ENCODE results near the gene CDKAL1. TPM values are rescaled to one million over a fixed set of nuclear protein-coding genes. Genes with fewer than 3 reads are reported as not detected.

Gene CDKAL1
- total RNA-seq, 1 donor from 2014 or later: 8.4 TPM

DNA sequence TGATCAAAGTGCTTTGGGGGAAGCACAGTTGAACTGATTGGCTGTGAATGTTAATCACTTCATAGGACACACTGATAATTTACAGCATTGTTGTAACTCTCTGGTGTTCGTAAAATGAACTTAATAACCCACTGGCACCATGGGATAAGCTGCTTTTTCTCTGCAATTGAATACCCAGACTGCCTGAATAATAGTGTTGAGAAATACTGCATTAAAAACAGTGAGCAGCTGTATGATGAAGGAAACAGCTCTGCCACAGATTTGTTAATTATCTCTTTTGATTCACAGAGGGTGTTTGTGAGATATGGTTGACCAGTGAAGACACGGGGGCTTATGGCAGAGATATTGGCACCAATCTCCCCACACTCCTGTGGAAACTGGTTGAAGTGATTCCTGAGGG lies 420.9 kb downstream of the CDKAL1 start:
- intact Hi-C loops (cut with DNase I): no loop called here

DNA sequence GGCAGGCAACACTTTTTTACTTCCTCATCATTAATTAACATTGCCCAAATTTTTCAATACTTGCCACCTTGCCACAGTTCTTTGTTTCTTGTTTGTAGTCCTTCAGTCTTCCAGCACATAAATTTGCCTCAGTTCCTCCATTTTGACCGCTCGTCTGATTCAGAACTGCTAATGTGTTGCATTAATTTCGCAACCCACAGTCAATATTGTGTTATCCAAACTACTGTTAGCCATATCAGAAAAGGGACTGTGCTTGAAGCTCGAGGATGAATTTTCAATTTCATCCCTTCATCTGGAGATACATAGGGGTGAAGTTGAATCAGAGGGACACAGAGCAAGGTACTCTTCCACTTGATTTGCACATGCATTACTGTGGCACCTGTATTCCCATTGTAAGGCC lies 421.5 kb downstream of the CDKAL1 start:
- DNase-seq (ENCODE audit: low spot score): no peak
- intact Hi-C loops (cut with DNase I): no loop called here

More for the DNA sequence above, 420.9 kb downstream of the CDKAL1 start:
- DNase-seq (ENCODE audit: low spot score): no peak

DNA sequence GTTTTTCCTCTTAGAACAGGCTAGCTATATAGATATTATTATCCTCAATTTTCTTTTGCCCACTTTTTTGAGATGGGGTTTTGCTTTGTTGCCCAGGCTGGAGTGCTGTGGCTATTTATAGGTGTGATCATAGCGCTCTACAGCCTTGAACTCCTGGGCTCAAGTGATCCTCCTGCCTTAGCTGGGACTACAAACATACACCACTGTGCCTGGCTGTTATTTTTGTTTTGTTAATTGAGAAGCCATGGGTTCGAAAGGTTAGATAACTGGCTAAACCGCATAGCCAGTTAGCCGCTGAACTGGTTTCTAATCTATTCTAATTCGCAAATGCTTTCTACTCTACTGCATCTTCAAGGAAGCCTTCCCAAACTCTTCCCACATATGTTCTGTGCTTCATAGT lies 425.8 kb downstream of the CDKAL1 start:
- intact Hi-C loops (cut with DNase I): no loop called here
- DNase-seq (ENCODE audit: low spot score): no peak

DNA sequence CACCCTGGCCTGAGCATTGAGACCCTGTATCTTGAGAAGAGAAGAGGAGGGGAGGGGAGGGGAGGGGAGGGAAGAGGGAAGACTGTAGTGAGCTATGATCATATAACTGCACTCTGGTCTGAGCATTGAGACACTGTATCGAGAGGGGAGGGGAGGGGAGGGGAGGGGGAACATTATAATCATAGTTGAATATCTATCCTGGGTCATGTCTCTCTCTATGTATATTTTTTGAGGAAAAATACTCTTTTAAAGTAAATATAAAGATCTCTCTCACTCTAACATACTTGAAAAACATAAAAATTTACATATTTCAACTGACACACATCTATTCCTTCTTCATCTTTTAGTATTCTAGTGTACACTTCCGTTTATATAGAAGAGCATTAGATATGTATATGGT lies 431.0 kb downstream of the CDKAL1 start:
- intact Hi-C loops (cut with DNase I): no loop called here
- no peak for DNase-seq (ENCODE audit: low spot score)

DNA sequence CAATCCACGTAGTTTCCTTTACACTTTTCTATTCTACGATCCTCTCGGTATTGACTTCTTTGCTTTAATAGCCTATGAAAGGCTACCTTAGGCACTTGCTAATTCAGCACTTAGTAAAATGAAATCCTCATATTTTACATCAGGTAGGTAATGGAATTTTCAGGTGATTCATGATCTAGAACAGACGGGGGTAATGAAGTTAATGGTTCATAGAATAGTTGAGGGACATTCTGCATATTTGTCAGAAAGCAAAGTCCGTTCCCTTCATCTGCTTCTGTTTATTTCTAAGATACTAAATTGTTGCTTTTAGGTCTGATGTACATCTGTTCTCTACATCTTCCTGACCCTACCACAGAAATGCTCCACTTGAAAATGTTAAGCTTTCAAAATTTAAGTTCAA lies 431.7 kb downstream of the CDKAL1 start:
- intact Hi-C loops (cut with DNase I): no loop called here
- no peak for DNase-seq (ENCODE audit: low spot score)

DNA sequence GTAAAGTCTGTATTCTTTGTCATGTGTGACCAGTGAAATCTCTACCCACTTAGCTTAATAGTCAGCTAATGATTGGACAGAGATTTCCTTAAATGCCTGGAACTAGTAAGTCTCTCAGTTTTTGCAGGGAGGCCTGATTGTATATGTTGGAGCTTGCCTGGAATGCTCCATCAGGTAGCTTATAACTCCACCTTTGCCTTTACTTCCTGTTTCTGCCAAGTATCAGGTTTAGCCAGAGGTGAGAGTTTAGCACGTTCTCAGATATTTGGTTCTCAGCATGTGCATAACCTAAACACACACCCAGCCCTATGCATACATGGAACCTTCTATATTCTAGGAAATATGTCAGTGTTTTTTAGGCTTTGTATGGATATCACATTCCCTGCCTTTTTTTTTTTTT lies 435.3 kb downstream of the CDKAL1 start:
- intact Hi-C loops (cut with DNase I): no loop called here
- no peak for DNase-seq (ENCODE audit: low spot score)

DNA sequence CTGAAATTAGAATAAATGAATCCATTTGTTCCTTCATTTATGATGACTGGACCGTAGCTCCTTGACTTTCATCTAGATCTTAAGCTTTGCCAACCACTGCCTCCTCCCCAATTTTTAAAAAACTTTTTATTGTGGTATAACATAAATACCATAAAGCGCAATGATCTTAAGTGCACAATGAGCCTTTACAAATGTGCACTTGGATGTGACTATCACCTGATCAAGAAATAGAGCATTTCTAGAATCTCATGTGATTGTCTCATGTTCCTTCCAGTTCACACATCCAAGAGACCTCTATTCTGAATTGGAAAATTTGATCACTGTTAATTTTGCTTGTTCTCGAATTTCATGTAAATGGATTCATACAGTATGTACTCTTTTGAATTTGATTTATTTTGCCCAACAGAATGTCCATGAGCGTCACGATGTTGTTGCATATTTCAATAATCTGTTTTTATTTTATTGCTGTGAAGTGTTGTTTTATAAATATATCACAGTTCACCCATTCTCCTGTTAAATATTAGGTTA lies 442.2 kb downstream of the CDKAL1 start:
- DNase-seq (ENCODE audit: low spot score): no peak
- intact Hi-C loops (cut with DNase I): no loop called here

DNA sequence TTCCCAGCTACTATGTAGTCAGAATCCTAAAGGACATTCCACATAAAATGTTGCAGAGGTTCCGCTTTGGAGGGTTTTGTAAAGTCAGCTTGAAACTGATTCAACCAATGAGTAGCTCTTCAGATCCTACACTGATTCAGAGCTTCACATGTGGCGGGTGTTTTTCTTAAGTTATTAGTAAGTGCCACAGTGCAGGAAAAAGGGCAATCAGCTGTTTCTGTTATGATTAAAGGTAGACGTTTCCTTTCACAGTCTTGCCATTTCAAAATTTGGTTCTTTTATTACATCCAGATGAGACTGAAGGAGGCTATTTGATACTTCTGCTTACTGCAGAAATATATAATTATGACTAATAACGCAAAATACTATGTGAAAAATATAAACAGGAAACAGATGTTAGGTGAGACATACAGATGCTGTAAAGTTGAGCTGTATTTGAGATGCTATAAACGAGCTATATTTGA lies 443.9 kb downstream of the CDKAL1 start:
- DNase-seq (ENCODE audit: low spot score): no peak
- intact Hi-C loops (cut with DNase I): no loop called here

DNA sequence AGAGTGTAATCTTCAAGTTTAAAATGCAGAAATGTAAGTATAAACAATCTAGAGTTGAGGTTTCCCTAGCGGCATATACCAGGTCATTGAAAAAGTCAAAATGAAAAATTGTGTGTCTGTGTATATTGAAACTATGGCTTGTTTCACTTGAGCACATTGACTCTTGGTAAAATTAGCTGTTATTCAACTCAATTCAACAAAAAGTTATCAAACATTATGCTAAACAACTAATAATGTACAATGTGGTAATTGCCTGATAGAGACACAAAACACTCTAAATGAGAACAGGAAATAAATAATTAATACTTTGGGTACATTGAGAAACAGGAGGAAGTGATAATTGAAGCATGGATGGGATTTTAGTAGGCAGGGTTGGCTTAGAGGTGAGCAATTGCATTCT lies 444.8 kb downstream of the CDKAL1 start:
- DNase-seq (ENCODE audit: low spot score): no peak
- intact Hi-C loops (cut with DNase I): no loop called here

DNA sequence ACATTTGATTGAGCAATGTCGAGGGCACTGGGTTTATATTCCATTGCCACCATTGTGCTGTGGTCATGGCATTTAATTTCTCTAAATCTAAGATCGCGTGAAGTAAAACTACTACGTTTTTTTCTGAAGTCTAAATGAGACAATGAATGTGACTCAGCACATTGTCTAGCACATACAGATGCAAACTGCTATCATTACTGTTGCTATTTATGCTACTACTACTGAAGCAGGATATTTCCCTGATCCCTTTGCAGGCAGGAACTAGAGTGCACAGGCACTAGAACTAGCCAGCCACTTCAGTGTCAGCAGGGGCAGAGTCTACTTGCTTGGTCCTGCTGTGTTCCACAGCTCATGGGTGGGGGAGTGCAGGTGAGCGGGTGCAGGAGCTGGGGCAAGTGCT lies 449.7 kb downstream of the CDKAL1 start:
- intact Hi-C loops (cut with DNase I): no loop called here
- DNase-seq (ENCODE audit: low spot score): no peak

DNA sequence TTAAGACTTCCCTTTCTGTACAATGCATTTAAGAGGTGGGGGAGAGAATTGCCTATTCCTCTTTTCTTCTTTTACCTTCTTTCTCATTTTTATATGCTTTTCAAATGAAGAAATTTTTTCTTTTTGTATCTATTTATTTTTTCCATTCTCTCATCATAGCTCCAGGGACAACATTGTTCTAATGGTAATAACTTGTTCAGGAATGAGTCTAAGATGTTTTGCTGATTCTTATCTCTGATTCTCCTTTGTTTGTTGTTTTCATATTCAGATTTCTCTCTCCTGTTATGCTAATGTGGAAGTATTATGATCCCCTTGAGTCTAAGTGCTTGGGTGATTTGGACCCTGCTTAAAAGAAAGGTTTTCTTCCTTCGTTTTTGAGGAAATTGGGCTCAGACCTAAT lies 451.6 kb downstream of the CDKAL1 start:
- intact Hi-C loops (cut with DNase I): no loop called here
- no peak for DNase-seq (ENCODE audit: low spot score)

DNA sequence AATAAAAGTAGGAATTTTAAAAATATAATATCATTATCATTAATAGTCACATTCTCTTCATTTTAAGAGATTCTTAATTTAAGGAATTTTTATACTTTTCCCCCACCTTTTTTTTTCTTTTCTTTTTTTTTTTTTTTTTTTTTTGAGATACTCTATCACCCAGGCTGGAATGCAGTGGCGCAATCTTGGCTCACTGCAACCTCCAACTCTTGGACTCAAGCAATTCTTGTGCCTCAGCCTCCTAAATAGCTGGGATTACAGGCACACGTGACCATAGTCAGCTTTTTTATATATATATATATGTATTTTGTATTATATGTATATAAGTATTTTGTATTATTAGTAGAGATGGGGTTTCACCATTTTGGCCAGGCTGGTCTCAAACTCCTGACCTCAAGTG lies 457.7 kb downstream of the CDKAL1 start:
- no peak for DNase-seq (ENCODE audit: low spot score)
- intact Hi-C loops (cut with DNase I): no loop called here

DNA sequence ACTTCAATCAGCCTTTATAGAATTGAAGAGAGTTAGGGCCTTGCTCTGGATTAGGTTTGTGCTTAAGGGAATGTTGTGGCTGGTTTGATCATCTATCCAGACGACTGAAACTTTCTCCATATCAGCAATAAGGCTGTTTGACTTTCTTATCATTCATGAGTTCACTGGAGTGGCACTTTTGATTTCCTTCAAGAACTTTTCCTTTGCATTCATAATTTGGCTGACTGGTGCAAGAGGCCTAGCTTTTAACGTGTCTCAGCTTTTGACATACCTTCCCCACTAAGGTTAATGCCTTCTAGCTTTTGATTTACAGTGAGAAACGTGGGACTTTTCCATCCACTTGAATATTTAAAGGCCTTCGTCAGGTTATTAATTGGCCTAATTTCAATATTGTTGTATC lies 461.8 kb downstream of the CDKAL1 start:
- no peak for DNase-seq (ENCODE audit: low spot score)
- intact Hi-C loops (cut with DNase I): no loop called here

DNA sequence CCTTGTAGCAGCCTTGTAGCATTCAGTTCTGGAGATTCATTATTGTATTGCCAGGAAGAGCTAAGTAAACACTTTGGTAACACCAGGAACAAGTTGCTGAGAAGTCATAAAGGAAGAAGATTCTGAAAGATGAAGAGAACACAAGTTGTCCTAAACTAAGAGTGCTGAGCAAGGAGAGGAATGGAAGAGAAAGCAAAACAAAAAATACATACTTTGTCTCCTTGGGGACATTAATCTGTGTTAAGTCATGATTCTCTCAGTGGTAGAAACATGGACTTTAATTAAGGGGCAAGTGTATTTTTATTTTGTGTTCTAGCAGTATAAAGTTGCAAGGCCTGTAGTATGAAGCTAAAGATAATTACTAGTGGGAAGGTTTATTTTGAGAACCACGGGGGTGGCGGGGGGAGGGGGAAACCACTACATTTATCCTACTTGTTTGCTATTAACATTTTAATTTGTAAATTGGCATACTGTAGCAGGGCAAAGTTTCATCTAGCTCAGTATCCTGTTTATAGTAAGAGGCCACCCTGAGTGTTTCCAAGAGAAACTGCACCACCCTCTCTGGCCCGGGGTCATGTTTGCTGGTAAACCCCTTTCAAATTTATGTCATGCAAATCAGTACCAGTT lies 463.0 kb downstream of the CDKAL1 start:
- intact Hi-C loops (cut with DNase I): no loop called here
- no peak for DNase-seq (ENCODE audit: low spot score)

DNA sequence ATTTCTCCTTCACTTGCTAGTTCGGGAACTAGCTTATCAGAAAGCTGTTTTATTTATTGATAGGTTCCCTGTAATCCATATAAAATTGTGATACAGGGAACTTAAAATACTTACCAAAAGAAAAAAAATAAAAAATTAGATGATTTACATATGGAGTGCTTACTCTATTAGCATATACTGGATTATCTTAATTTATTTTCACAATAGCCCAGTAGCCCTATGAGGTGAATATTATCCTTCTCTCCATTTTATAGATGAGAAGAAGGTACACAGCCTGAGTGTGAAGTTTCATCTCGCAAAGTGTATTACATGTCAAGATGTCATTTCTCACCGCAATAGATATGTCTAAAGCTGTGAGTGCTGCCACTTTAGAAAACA lies 463.5 kb downstream of the CDKAL1 start:
- DNase-seq (ENCODE audit: low spot score): no peak
- intact Hi-C loops (cut with DNase I): no loop called here

DNA sequence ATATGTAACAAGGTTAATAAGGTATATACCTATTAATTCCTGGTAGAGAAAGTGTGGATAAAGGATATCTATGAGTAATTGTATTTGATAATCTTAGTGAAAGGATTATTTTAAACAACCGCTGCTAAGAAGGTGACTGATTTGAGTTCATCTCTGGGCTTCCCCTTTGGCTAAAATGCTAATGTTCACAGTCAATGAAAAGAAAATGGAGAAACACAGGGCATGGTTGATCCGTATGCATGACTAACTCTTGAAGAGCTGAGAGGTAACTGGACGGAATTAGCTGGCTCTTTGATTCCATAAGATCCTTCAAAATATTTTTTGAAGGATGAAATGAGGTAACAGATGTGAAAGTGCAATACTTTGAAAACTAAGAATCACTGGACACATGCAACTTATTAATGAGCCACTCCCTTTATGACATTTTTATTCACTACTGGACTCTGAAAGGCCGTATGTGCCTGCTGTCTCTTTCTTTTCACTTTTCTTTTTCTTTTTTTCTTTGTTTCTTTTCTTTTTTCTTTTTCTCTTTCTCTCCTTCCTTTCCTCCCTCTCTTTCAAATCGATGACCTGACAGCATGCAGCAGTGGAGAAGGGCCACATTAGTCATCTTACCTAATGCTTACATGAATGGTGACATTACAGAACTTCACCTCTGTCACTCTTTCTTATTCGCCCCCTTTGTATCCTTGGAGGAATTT lies 464.6 kb downstream of the CDKAL1 start:
- intact Hi-C loops (cut with DNase I): no loop called here
- no peak for DNase-seq (ENCODE audit: low spot score)

DNA sequence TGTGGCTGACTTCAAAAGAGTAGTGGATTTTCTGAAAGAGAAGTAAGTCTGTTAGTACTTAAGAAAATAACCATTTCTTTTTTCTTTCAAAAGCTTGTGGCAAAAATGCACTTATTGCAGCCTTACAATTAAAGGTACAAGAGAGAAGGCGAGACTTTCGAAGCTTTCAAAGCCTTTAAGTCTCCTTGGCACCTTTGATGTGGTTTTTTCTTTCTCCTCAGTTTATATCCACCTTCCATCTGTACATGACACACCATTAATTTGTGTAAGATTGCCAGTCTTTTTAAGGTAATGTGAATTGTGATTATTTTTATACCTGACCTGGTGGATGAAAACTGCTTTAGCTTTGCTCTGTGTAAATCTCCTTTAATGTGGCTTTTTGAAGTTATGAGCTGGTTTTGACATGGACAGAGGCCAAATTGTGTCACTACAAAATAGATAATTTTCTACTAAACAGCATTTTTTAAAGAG lies 466.1 kb downstream of the CDKAL1 start:
- no peak for DNase-seq (ENCODE audit: low spot score)
- intact Hi-C loops (cut with DNase I): no loop called here

DNA sequence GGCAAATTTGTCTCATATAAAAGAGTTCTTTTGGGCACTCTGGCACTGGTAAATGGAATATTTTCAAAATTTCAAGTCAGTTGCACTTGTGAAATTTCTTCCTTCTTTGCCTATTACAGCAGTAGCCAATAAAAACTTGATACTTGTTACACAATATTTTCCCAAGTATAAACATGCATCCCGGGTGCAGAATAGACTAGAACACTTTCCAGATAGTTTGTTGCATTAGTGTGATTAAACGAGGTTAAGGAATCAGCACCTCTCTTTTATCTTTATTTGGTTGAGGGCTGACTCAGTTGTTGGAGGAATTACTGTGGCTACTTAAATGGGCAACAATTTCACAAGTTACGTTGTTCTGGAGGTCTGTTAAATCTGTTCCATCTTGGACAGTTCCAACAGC lies 467.5 kb downstream of the CDKAL1 start:
- no peak for DNase-seq (ENCODE audit: low spot score)
- intact Hi-C loops (cut with DNase I): no loop called here

DNA sequence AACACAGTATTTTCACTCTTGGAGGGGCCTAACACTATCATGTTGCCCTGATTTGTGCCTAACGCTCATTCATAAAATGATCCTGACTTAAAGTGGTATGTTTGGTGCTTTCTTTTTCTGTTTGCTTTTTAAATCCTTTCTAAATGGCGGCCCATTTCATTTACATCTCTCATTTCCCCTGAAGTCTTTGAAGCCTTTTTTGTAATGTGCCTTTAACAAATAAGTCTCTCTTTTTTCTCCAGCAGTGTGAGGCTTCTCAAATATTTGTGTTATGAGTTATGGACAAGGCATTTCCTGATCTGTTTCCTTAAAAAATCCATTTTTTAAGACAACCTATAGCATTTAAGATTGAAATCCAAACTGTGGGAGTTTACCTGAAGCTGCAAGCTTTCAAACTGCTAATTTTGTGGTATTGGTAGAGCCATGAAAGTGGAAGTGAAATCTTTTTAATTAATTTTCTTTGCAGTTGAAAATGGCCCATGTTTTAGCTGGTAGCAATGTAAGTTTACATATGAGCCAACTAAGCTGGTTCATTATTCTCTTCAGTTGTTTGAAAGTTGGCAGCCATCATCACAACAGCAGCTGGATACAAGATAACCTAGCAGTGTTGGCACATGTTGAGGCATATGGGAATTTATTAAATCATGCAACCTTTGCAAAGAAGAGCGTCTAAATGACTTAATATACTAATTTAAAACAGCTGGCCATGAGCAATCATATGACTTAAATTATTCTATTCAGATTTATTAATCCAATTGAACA lies 469.7 kb downstream of the CDKAL1 start:
- intact Hi-C loops (cut with DNase I): no loop called here
- DNase-seq (ENCODE audit: low spot score): no peak

DNA sequence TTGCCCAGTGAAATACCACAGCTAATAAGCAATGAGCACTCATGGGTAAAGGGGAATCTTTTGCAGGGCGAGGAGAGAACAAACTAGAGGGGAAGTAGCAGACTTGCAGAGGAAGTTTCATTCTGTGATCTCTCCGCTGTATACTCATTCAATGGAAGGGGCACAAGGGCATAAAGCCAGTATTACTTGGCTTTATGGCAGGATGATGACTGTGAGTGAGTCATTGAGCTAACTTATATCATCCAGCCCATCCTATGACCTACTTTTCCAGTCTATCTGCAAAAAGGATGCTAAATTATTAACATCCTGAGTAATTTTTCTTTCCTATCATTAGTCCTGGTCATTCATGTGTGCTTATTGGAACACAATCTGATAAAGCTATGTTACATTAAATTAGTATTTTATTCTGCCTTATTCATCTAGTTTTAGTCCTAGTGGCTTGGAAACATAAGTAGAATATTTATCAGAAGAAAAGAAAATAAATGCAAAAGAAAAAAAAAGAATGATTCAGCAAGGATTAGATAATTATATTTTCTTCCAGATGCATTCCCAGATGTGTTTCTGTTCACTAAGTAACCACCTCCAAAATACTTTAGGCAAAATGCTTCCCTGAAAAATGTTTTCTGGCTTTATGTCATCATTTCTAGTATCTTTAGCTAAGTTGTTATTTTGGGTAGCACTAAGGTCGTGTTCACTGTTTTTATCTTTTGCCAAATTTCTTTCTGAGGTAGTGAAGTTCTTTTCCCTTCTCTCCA lies 471.7 kb downstream of the CDKAL1 start:
- DNase-seq (ENCODE audit: low spot score): no peak
- intact Hi-C loops (cut with DNase I): no loop called here
